NAMALWA (cell line): ENCODE measurements around the gene GPR142.

Experiments
- DNase-seq: peaks from one replicate; pipeline ENCODE4 v3.0.0-alpha.2; 2015; ENCODE audit warnings: low spot score

GPR142 gene

DNA sequence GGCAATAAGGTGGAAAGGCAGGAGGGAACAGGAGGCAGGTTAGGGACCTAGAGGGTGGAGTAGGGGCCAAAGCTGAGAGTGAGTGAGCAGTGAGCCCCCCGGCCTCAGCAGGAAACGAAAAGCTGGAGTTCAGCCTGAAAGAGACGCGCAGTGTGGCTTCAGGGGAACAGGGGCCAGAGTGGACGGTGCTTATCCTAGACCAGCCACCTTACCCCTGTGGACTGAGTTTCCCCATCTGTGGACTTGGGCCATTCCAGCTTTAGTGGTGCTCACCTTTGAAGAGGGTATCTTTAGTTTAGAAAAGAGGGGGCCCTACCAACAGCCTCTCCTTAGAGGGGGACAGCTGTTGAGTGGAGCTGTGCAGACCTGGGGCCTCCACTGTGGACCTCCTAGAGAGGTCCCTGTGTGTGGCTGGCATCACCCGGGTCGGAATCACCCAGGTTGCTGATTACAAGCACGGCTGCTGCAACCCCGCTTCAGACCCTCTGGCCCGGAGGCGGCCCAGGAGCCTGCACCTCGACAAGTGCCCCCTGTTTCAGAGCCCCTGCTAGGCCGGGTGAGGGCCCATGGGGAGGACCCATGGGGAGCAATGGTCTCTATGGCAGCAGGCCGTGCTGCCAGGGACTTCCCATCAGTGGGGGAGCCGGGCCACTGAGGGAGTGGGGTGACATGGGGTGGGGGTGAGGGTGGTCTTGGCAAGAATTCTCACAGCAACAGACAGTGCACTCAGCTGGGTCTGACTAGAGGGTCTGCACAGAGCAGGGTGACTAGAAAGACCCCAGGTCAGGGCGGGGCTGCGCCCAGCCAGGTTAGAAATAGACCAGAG, 2.6 kb downstream of the GPR142 start:
- no peak for DNase-seq

DNA sequence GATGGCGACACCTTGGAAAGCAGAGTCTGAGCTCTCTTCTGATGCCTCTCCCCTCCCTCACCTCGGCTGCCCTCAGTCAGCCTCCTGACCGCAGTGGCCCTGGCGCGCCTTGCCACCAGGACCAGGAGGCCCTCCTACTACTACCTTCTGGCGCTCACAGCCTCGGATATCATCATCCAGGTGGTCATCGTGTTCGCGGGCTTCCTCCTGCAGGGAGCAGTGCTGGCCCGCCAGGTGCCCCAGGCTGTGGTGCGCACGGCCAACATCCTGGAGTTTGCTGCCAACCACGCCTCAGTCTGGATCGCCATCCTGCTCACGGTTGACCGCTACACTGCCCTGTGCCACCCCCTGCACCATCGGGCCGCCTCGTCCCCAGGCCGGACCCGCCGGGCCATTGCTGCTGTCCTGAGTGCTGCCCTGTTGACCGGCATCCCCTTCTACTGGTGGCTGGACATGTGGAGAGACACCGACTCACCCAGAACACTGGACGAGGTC, 4.4 kb downstream of the GPR142 start:
- DNase-seq: no peak

DNA sequence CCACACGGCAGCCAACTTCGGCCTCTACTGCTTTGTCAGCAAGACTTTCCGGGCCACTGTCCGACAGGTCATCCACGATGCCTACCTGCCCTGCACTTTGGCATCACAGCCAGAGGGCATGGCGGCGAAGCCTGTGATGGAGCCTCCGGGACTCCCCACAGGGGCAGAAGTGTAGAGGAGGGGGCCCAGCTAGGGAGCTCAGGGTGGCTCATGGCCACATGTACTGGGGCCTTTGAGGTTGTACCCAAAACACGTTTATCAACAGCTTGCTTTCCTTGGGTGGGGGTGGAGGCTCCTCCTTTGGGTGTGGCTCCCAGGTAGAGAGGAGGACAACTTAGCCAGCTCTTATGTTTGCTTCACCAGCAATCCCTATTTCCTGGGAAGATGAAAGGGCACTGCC, 5.1 kb downstream of the GPR142 start:
- no peak for DNase-seq

DNA sequence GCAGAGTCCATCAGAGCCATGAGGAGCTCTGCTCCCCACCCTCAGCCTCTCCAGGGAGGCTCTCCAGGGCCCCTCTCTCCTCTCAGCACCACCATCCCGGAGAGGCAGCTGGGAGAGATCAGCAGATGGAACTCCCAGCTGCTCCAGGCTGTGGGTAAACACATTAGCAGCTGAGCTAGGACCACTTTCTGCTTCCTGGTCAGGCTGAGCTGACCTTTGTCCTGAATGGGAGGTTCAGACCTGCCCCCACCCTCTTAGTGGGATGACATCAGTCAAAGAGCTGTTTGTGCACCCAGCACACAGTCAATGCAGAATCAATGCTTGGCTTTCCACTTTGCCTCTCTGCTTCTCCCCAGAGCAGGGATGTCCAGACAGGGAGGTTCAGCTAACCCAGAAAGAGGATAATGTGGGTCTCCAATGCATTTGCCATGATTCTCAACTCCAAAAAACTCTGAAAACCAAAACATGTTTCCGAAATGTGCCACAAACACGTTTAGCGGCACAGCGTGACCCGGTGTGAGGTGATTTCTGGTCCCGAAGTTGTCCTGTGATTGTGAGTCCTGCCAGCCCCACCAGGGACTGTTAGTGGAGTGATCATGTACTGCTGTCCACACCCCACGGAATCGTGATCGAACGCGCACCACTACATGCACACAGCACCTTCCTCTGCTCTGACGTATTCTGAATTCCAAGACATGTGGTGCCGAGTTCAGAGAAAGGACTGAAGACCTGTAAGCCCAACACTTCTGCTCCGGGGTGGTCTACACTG, 6.7 kb downstream of the GPR142 start:
- no peak for DNase-seq

DNA sequence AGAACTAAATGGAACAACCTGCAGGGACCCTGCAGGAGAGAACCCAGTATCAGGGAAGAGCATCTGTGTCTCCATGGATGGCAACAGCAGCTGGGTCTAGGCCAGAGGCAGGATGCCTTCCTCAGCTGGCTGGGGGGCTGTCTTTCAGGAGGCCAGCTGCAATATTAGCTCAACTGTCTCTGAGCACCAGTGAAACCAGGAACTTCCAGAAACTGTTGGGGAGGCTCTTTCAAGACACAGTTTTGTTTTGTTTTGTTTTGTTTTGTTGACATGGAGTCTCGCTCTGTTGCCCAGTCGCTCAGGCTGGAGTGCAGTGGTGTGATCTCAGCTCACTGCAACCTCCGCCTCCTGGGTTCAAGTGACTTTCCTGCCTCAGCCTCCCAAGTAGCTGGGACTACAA, 7.6 kb downstream of the GPR142 start:
- peak; percentile 43 for DNase-seq

DNA sequence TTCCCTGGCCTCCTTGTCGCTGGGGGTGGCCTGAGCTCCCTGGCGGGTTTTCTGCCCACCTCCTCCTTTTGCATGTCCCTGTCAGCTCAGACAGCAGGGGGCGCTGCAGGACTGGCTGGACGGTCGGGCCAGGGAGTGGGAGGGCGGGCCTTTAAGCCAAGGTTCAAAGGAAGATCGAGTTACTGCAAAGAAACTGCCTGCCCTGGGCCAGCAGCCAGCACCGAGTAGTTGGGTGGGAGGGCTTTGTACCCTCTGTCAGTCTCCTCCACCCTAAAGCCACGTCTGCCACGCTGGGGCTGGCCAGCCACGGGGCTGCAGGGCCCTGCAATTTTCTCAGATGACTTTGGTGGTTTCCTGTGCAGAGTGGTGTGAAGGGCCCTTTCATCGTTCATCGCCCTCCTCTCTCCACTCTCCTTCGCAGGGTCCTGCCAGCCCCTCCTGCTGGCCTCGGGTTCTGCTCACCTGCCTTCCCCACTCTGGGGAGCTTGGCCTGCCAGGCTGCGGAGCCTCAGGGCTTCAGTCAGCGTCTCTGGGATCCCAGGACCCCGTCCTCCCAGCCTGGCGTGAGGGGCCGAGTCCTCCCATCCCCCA, 12.3 kb downstream of the GPR142 start:
- DNase-seq: peak; percentile 88

DNA sequence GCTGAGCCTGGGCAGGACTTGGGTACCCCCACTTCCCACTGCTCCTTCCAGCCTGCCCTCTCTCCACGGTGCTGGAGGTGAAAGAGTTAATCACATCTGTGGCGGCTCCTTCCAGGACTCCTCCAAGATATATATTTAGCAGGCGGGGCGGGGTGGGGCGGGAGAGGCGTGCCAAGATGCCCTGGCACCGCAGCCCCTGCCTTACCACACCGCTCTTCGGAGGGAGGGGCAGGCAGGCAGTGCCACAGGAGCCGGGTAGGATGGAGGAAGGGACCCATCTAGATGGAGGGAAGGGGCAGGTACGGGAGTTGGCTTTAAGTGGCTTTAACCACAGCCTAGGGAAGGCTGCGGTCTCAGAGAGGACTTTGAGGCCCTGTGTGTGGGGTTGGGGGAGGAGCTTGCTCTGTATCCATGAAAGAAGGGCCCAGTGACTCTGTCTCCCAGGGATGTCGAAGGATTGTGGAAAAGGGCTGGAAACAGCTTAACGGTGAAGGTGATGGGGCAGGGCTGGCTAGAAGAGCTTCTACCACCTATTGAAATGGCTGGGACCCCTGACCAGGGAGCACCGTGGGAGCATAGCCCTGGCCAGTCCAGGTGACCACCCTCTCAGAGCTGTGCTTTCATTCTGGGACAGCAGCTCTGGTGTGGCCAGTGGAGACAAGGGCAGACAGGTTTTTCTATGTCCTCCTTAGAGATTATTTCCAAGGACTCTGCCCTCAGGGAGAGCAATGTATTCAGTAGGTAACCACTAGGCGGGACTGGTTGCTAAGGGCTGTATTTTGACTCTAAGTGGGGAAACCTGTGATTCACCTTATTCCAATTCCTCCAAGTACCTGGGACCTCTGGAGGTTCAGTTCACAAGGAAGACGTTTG, 13.0 kb downstream of the GPR142 start:
- DNase-seq: no peak

DNA sequence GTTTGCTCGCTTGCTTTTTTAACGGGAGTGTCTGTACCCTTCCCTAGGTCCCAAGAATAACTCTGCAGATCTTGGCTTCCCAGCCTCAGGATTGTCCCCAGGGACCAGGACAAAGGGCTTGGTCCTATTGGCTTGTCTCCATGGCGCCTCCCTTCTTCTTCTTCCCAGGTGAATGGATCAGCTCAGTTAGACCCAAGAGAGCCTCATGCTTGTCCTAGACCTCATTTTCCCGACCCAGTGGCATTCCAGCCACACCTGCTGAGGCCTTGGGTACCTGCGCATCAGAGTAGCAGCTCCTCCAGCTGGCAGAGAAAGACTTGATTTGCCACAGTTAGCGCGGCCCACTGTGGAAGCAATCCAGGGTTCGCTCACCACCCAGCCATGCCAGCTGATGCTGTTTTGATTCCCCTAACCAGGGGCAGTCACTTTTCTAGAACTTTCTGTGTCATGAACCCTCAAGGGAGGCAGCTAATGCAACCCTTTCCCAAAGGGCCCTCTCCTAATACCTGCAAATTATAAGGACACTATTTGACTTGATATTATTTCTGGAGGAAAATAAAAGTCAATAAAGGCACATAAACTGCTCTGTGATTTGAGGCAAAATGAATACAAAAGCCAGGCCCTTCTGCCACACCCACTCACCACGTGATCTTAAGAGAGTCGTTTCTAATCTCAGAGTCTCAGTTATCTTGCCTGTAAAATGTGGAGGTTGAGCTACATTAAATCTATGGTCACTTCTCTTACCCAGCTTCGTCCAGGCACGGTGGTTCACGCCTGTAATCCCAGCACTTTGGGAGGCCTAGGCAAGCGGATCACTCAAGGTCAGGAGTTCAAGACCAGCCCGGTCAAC, 13.9 kb downstream of the GPR142 start:
- no peak for DNase-seq

DNA sequence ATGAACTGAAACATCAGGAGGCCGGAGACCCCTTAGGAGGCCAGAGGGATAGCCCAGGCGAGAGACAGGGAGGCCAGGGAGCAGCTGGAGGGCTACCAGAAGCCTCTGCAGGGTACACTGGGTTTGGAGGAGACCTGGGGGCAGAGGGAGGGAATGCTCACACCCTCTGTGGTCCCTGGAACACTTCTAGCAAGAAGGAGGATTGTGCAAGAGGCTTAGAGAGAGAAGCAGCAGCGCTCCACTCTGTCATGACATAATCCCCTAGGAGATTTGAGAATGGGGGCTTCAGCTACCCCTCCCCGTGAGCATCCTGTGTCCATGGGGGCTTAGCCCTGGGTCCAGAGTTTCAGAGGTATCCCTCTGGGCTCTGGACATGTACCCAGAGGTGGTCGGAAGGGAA, 15.8 kb downstream of the GPR142 start:
- no peak for DNase-seq

DNA sequence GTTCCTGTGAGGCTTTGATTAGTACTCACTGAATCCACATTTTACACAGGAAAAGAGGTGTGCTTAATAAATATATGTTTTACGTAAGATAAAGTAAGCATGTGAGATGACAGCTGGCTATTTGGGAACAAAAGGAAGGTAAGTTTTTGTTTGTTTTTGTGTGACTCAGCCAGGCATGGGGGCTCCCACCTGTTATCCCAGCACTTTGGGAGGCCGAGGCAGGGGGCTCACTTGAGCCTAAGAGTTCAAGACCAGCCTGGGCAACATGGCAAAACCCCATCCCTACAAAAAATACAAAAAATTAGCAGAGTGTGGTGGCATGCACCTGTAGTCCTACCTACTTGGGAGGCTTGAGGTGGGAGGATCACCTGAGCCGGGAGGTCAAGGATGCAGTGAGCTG, 17.9 kb downstream of the GPR142 start:
- no peak for DNase-seq

DNA sequence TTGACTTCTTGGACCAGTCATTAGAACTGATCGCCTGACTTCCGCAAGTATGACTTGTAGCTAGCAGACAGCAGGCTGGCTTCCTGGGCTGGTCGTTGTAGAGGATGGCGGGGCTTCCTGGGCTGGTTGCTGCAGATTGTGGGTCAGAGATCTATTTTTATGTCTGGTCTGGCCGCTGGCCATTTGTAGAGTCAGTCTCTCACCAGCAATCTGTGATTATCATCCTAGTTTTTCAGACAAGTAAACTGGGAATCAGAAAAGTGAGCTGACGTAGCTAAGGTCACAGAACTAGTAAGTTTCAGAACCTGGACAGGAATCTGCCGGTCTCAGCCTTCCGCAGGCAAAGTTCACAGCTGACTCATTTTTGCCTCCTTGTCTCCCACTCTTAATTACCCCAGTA, 19.1 kb downstream of the GPR142 start:
- no peak for DNase-seq

DNA sequence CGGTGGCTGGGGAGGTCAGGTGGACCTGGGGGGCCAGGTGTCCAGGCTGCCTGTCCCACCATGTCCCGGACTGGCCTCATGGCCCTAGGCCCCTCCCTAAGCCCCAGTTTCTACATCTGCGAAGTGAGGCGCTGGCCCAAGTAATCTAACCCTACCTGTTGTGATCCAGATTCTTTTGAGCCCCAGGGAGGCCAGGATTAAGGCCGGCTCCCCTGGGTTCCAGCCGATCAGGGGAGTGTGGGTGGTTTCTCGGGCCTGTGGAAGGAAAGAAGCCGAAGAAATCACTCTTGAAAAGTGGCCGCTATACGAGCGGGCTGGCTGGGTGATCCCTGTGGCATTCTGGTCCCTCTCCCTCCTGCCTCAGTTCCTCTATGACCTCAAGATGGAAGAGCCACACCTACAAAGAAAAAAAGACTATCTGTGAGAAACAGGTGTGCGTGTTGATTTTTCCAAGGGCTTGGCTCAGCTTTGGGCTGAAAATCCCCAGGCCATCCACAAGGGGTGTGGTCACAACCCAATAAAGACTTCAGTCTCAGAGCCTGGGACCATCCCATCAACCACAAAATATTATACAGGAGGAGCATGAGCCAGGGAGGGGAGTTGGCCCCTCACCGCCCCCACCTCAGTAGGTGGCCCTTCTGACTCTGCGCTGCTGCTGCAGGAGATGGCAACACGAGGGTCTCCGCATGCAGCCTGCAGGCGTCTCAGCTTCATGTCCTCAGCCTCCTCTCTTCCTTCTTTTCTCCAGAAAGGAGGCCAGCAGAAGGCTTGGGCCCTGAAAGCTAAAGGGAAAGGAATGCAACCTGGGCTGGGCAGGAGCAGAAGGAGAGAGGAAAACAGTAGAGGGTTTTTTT, 20.3 kb downstream of the GPR142 start:
- no peak for DNase-seq

DNA sequence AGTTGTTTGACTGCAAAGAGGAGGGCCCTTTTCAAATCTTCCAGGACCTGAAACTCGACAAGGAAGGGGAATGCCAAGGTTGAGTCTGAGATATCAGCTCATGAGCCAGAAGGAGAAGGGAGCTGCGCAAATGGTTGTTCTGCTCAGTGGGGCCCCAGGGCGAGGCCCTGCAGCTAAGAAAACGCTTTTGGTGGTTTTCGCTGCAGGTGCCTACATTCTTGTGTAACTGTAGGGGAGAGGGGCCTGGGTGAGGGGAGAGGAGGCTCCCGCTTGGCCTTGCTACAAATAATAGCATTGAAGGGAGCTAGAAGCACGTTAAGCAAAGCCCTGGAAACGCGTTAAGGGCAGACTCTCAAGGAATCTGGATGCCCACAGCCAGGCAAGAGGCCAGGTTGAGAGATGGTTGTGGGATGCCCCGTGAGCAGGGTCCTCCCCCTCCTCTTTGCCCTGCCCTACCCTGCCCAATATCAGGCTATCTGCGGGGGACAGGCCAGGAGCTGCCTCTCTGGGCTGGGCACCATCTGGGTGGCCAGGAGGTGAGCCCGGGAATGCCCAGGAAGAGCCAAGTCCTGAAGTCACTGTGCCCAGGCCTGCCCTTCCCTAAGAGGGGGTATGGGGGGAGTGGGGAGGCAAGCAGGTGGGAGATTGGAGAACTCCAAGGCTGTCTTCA, 21.9 kb downstream of the GPR142 start:
- no peak for DNase-seq

DNA sequence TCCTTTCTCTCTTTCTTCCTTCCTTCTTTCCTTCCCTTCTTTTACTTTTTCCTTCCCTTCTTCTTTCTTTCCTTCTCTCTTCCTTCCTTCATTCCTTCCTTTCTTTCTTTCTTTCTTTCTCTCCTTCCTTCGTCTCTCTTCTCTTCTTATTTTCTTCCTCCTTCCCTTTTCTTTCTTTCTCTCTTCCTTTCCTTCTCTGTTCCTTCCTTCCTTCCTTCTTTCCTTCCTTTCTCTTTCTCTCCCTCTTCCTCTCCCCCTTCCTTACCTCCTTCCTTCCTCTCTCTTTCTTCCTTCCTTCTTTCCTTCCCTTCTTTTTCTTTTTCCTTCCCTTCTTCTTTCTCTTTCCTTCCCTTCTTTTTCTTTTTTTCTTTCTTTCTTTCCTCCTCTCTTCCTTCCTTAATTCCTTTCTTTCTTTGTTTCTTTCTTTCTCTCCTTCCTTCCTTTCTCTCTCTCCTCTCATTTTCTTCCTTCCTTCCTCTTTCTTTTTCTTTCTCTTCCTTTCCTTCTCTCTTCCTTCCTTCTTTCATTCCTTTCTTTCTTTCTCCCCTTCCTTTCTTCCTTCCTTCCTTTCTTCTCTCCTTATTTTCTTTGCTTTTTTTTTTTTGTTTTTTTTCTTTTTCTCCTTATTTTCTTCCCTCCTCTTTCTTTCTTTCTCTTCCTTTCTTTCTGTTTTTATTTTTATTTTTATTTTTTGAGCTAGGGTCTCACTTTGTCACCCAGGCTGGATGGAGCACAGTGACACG, 22.8 kb downstream of the GPR142 start:
- no peak for DNase-seq

DNA sequence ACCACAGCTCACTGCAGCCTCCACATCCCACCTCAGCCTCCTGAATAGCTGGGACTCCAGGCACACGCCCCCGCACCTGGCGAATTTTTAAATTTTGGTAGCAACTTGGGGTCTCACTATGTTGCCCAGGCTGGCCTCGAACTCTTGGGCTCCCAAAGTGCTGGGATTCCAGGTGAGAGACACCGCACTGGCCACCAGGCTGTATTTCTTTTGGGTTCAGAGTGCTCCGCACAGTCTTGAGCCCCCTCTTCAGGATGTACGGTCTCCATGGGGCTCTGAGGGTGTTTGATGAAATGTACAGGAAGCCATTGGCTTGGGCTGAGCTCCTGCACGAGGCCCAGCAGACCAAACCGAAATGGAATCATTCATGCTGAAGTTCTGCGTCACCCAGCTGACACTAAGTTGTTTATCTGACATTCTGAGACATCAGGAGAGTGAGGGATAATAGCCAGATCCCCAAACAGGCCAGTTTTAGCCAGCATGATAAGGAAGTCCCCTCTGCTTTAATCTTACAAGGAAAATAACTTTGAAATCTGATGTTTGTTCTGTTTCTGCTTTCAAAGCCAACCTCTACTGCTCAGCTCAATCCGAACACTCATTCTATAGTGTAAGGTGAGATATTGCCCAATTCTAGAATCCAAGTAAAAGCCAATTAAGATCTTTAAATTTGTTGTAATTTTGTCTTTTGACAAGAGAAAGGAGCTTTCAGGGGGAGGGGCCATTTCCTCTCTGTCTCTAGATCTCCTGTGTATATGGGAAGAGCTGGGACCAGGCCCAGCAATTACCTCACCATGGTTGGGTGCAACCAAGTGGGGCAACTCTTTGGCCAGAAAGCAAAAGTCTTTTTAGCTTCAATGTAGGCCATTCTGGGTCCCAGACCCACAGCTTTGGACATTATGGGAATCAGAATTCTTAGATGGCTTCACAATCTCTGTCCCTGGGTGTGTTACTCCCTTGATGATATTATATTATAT, 23.7 kb downstream of the GPR142 start:
- no peak for DNase-seq

DNA sequence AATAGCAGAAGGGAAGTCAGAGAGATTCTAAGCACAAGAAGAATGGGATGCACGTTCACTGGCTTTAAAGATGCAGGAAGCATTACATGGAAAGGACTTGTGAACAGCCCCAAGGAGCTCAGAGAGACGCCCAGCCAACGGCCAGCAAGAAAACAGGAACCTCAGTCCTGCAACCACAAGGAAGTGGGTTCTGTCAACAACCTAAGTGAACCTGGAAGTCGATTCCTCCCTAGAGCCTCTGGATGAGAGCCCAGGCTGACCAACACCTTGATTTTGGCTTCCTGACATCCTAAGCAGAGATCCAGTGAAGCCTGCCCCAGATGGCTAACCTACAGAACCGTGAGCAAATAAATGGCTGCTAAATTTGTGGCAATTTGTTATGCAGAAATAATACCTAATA, 24.5 kb downstream of the GPR142 start:
- DNase-seq: no peak

DNA sequence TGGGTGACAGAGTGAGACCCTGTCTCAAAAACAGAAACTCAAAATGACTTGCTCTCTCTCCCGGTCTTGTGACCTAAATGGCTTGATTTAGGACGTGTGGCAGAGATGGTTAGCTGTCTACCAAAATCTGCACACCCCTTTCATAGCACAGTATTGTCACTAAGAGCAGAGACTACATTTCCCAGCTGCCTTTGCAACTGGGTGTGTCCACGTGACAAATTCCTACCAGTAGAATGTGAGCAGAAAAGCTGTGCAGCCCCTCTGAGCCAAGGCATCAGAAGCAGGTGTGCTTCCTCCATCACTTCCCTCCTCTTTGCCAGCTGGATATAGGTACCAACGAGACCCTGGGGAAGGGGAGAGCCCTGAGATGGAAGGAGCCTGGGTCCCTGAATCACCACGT, 25.5 kb downstream of the GPR142 start:
- peak; percentile 56 for DNase-seq
